Measurements from ENCODE around the gene JMJD6.
"Not testable (repeated sequence)": the region's sequence is repeated elsewhere in the genome, so short reads cannot be mapped to it uniquely, and the experiment has no call there.

The JMJD6 gene

GRCh38 chr17:76737082-76737675 is 10.8 kb upstream of the JMJD6 start, which contains the start of gene SRSF2:
SRSF2 (minus strand) TSS chr17:76737331; CDS start chr17:76737160, 171 bp downstream.
- DNase-seq (ENCODE audit: low read depth in 2 of 2, low spot score in 1 of 2): peak; percentile 93 to 97

- DNase-seq (ENCODE audit: low read depth in 2 of 2, low spot score in 1 of 2): peak in 1 of 2 donors; percentile 56
These were observed 10.1 kb upstream of the JMJD6 start for GRCh38 chr17:76736349-76737081.

- DNase-seq (ENCODE audit: low read depth in 2 of 2, low spot score in 1 of 2): no peak
These were observed 9.4 kb upstream of the JMJD6 start for GRCh38 chr17:76735586-76736348.

- DNase-seq (ENCODE audit: low read depth in 2 of 2, low spot score in 1 of 2): no peak
These were observed 8.6 kb upstream of the JMJD6 start for GRCh38 chr17:76735006-76735405.

- no peak for DNase-seq (ENCODE audit: low read depth in 2 of 2, low spot score in 1 of 2)
These were observed 7.9 kb upstream of the JMJD6 start for GRCh38 chr17:76734080-76734840.

- DNase-seq (ENCODE audit: low read depth in 2 of 2, low spot score in 1 of 2): no peak
These were observed 7.2 kb upstream of the JMJD6 start for GRCh38 chr17:76733618-76733957.

- DNase-seq (ENCODE audit: low read depth in 2 of 2, low spot score in 1 of 2): no peak
These were observed 6.6 kb upstream of the JMJD6 start for GRCh38 chr17:76732734-76733617.

GRCh38 chr17:76731800-76732733 is 5.7 kb upstream of the JMJD6 start:
- not testable (repeated sequence) for DNase-seq (ENCODE audit: low read depth in 2 of 2, low spot score in 1 of 2)

GRCh38 chr17:76727745-76728456 is 1.5 kb upstream of the JMJD6 start:
- DNase-seq (ENCODE audit: low read depth in 2 of 2, low spot score in 1 of 2): no peak

- peak in 1 of 2 donors; percentile 54 for DNase-seq (ENCODE audit: low read depth in 2 of 2, low spot score in 1 of 2)
These were observed 641 bp upstream of the JMJD6 start, which contains the start of gene METTL23 for GRCh38 chr17:76726776-76727718. METTL23 (plus strand) TSS chr17:76726839; CDS start chr17:76729711, 2,872 bp downstream.

- DNase-seq (ENCODE audit: low read depth in 2 of 2, low spot score in 1 of 2): peak; percentile 49
These were observed 701 bp downstream of the JMJD6 start for GRCh38 chr17:76725580-76726230.

- DNase-seq (ENCODE audit: low read depth in 2 of 2, low spot score in 1 of 2): no peak
These were observed 2.6 kb downstream of the JMJD6 start for GRCh38 chr17:76723812-76724211.

- DNase-seq (ENCODE audit: low read depth in 2 of 2, low spot score in 1 of 2): not testable (repeated sequence)
These were observed 3.4 kb downstream of the JMJD6 start for GRCh38 chr17:76722977-76723376.

- no peak for DNase-seq (ENCODE audit: low read depth in 2 of 2, low spot score in 1 of 2)
These were observed 4.1 kb downstream of the JMJD6 start for GRCh38 chr17:76722279-76722678.

- DNase-seq (ENCODE audit: low read depth in 2 of 2, low spot score in 1 of 2): no peak
These were observed 4.9 kb downstream of the JMJD6 start for GRCh38 chr17:76721463-76721862.

- no peak for DNase-seq (ENCODE audit: low read depth in 2 of 2, low spot score in 1 of 2)
These were observed 5.5 kb downstream of the JMJD6 start for GRCh38 chr17:76720941-76721340.

GRCh38 chr17:76720211-76720610 is 6.2 kb downstream of the JMJD6 start:
- DNase-seq (ENCODE audit: low read depth in 2 of 2, low spot score in 1 of 2): no peak

Measured in stimulated activated CD8-positive, alpha-beta memory T cell treated with anti-CD3 and anti-CD28 coated beads, Interleukin-4, amount 100 ng/mL, for 4 hours (primary cell).